ENCODE measurements around the gene TCF7L2.

- TF ChIP-seq, protein P1, sequence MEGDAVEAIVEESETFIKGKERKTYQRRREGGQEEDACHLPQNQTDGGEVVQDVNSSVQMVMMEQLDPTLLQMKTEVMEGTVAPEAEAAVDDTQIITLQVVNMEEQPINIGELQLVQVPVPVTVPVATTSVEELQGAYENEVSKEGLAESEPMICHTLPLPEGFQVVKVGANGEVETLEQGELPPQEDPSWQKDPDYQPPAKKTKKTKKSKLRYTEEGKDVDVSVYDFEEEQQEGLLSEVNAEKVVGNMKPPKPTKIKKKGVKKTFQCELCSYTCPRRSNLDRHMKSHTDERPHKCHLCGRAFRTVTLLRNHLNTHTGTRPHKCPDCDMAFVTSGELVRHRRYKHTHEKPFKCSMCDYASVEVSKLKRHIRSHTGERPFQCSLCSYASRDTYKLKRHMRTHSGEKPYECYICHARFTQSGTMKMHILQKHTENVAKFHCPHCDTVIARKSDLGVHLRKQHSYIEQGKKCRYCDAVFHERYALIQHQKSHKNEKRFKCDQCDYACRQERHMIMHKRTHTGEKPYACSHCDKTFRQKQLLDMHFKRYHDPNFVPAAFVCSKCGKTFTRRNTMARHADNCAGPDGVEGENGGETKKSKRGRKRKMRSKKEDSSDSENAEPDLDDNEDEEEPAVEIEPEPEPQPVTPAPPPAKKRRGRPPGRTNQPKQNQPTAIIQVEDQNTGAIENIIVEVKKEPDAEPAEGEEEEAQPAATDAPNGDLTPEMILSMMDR (IDR thresholded peaks at IDR 0.05; ENCODE audit: low read depth, low read length, poor library complexity, severe bottlenecking) = no peak
- no peak for TF ChIP-seq EZH2phosphoT487 (IDR thresholded peaks at IDR 0.05; ENCODE audit: borderline replicate concordance, low read length)
Observed at GRCh38 chr10:113213035-113213434, 263.0 kb downstream of the TCF7L2 start.

Data from DOHH2 (cell line).